Measurements from ENCODE around the gene SAMD1.

- TF ChIP-seq, protein P1, sequence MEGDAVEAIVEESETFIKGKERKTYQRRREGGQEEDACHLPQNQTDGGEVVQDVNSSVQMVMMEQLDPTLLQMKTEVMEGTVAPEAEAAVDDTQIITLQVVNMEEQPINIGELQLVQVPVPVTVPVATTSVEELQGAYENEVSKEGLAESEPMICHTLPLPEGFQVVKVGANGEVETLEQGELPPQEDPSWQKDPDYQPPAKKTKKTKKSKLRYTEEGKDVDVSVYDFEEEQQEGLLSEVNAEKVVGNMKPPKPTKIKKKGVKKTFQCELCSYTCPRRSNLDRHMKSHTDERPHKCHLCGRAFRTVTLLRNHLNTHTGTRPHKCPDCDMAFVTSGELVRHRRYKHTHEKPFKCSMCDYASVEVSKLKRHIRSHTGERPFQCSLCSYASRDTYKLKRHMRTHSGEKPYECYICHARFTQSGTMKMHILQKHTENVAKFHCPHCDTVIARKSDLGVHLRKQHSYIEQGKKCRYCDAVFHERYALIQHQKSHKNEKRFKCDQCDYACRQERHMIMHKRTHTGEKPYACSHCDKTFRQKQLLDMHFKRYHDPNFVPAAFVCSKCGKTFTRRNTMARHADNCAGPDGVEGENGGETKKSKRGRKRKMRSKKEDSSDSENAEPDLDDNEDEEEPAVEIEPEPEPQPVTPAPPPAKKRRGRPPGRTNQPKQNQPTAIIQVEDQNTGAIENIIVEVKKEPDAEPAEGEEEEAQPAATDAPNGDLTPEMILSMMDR (IDR thresholded peaks at IDR 0.05; ENCODE audit: low read length), result no peak
- TF ChIP-seq EZH2 (optimal IDR thresholded peaks at IDR 0.05; ENCODE audit: low read depth, low read length) (no peak), EZH2phosphoT487 (IDR thresholded peaks at IDR 0.05; ENCODE audit: low read length) (no peak)
Measured at GRCh38 chr19:14102102-14102696, 11.6 kb upstream of the SAMD1 start.

Measured in MM.1S (cell line).